Measurements from ENCODE around the gene BMP8A. TPM values are rescaled to one million over a fixed set of nuclear protein-coding genes. Genes with fewer than 3 reads are reported as not detected.

BMP8A gene
- total RNA-seq, 4 donors from 2014 or later, result 1.2 to 18.0 (median 3.6) TPM; not detected in 1

DNA sequence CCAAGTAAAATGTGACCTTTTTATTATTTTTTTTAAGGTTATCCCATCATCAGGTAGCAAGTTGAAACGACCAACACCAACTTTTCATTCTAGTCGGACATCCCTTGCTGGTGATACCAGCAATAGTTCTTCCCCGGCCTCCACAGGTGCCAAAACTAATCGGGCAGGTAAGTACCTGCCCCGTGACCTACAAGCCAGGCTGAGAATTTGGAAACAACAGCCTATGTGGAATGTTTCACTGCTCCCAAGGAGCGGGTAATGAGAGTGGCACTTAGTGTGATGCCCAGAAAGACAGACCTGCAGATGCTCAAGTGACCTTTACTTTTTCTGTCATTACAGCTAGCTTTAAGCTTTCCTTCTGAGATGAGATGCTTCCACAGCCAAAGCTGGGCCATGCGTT is 6.9 kb upstream of the BMP8A start:
- Histone ChIP-seq H3K9me3 (no peaks in the 10 kb centered on the region), H3K4me1 (no peaks in the 10 kb centered on the region), H3K4me3 (no peak overlapping the region), H3K36me3 (peaks cover 0 to 68% (median 0%) of the 10 kb centered on the region in 3 donors), H3K27me3 (no peaks in the 10 kb centered on the region), H3K27ac (no peak overlapping the region)
- no peak for DNase-seq
- TF ChIP-seq POLR2A (IDR thresholded peaks at IDR 0.05), result no peak
- TF ChIP-seq, protein P1, sequence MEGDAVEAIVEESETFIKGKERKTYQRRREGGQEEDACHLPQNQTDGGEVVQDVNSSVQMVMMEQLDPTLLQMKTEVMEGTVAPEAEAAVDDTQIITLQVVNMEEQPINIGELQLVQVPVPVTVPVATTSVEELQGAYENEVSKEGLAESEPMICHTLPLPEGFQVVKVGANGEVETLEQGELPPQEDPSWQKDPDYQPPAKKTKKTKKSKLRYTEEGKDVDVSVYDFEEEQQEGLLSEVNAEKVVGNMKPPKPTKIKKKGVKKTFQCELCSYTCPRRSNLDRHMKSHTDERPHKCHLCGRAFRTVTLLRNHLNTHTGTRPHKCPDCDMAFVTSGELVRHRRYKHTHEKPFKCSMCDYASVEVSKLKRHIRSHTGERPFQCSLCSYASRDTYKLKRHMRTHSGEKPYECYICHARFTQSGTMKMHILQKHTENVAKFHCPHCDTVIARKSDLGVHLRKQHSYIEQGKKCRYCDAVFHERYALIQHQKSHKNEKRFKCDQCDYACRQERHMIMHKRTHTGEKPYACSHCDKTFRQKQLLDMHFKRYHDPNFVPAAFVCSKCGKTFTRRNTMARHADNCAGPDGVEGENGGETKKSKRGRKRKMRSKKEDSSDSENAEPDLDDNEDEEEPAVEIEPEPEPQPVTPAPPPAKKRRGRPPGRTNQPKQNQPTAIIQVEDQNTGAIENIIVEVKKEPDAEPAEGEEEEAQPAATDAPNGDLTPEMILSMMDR (IDR thresholded peaks at IDR 0.05), result no peak

- H3K9me3 ChIP-seq, result no peaks in the 10 kb centered on the region
- H3K36me3 ChIP-seq, result peaks cover 0 to 61% (median 0%) of the 10 kb centered on the region in 3 donors
- H3K4me1 ChIP-seq, result no peaks in the 10 kb centered on the region
- no peak overlapping the region for H3K4me3 ChIP-seq
- TF ChIP-seq POLR2A (IDR thresholded peaks at IDR 0.05), result no peak
- TF ChIP-seq, protein P1 (IDR thresholded peaks at IDR 0.05), result no peak
- no peak for DNase-seq
- no peak overlapping the region for H3K27ac ChIP-seq
- no peaks in the 10 kb centered on the region for H3K27me3 ChIP-seq
Measured at GRCh38 chr1:39485046-39485803, 6.2 kb upstream of the BMP8A start.

GRCh38 chr1:39488012-39488545 is 3.4 kb upstream of the BMP8A start:
- no peak for DNase-seq
- Histone ChIP-seq H3K4me3 (no peak overlapping the region), H3K4me1 (peaks cover 0 to 14% (median 6%) of the 10 kb centered on the region in 4 donors), H3K36me3 (peaks cover 0 to 41% (median 0%) of the 10 kb centered on the region in 3 donors), H3K27ac (no peak overlapping the region), H3K27me3 (peaks cover 0 to 7% of the 10 kb centered on the region in 2 donors), H3K9me3 (no peaks in the 10 kb centered on the region)
- TF ChIP-seq, protein P1 (IDR thresholded peaks at IDR 0.05), result no peak
- TF ChIP-seq POLR2A (IDR thresholded peaks at IDR 0.05), result no peak

GRCh38 chr1:39488793-39489566 is 2.5 kb upstream of the BMP8A start:
- TF ChIP-seq, protein P1 (IDR thresholded peaks at IDR 0.05), result no peak
- no peak for TF ChIP-seq POLR2A (IDR thresholded peaks at IDR 0.05)
- peaks cover 0 to 37% (median 0%) of the 10 kb centered on the region in 3 donors for H3K36me3 ChIP-seq
- H3K4me3 ChIP-seq, result no peak overlapping the region
- no peak for DNase-seq
- no peaks in the 10 kb centered on the region for H3K9me3 ChIP-seq
- peaks cover 0 to 7% of the 10 kb centered on the region in 2 donors for H3K27me3 ChIP-seq
- peaks cover 0 to 14% (median 6%) of the 10 kb centered on the region in 4 donors for H3K4me1 ChIP-seq
- H3K27ac ChIP-seq, result no peak overlapping the region

- Histone ChIP-seq H3K4me3 (no peak overlapping the region), H3K27ac (no peak overlapping the region), H3K27me3 (peaks cover 0 to 7% of the 10 kb centered on the region in 2 donors), H3K4me1 (peaks cover 0 to 14% (median 6%) of the 10 kb centered on the region in 4 donors), H3K9me3 (no peaks in the 10 kb centered on the region), H3K36me3 (peaks cover 0 to 32% (median 0%) of the 10 kb centered on the region in 3 donors)
- TF ChIP-seq, protein P1 (IDR thresholded peaks at IDR 0.05), result no peak
- TF ChIP-seq POLR2A (IDR thresholded peaks at IDR 0.05), result no peak
- DNase-seq, result no peak
Measured at GRCh38 chr1:39489567-39490239, 1.7 kb upstream of the BMP8A start.

Measured in Peyer's patch (tissue), 4 donors.